Measurements from ENCODE around the gene FEM1B. TPM values are rescaled to one million over a fixed set of nuclear protein-coding genes. Genes with fewer than 3 reads are reported as not detected.
A peak's percentile ranks its signal among the peaks of the same experiment; 100 is the strongest.

Gene FEM1B
- total RNA-seq (100 to 1,000 TPM in 2 of 4 donors, 10 to 100 TPM in 2; 69.3 to 188 (median 111) TPM), polyA plus RNA-seq (10 to 100 TPM; 23.5 to 68.0 (median 48.1) TPM)
- long read RNA-seq, donor 1, full-length matches to known transcripts, result 103 of 130 reads
- long read RNA-seq, donor 1, partial matches to known transcripts, result 3 of 130 reads
- long read RNA-seq, donor 1, other reads (novel, unspliced or antisense), result 24 of 130 reads
- long read RNA-seq, donor 2, full-length matches to known transcripts, result 60 of 71 reads
- long read RNA-seq, donor 2, partial matches to known transcripts, result 0 of 71 reads
- long read RNA-seq, donor 2, other reads (novel, unspliced or antisense), result 11 of 71 reads

DNA sequence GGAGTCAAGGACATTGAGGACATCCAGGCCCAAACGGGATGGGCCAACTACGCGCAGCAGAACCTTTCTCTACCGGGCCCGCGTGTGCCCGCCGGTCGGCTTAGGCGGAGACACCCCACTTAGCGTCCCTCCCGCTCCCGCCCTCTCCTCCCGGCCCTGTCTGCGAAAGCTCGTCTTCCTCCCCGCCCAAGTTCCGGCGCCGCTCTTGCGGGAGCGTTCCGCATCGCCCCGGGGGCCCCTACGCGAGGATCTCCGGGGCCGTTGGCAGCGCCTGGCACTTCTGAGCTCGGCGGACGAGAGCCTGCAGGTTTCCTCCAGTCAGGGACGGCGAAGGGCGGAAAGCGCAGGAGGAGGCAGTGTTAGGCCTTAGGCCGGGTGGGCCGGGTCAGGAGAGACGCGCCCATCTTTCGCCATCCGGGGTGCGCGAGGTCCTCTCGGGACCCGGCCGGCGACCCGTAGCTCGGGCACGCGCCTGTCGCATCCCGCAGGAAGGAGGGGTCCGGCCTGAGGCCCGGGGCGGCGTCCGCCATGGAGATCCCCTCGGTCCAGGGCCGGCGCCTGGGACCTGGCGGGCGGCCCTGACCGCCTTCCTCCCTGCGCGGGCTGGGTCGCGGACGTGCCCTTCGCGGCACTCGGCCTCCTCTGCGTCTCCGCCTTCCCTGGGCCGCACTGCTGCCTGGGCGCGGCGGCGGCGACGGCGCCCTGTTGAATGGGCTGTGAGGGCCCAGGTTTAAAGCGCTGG, at the start of gene FEM1B:
Gene FEM1B, plus strand, starts transcription at position 143 of the 742 bp plus-strand sequence. CDS start 673 bp downstream, outside the sequence.
- 0 to 1% (median 0%) methylated on average over 52 to 85 of the region's 85 CpGs for WGBS, 3 donors
- ATAC-seq (peak; percentile 77 to 91 (median 88)), DNase-seq (peak; percentile 93 to 96)
- Histone ChIP-seq H3K27me3 (ENCODE audit: insufficient read depth in 3 of 3, low read length in 2 of 3) (no peaks in the 10 kb centered on the region), H3K4me1 (peaks cover 61% of the 10 kb centered on the region), H3K27ac (peak within 1 kb of the TSS; percentile 97), H3K9me3 (no peaks in the 10 kb centered on the region), H3K4me3 (peak within 1 kb of the TSS; percentile 85), H3K36me3 (ENCODE audit: insufficient read depth in 1 of 2, low read depth in 1 of 2) (peaks cover 5 to 9% of the 10 kb centered on the region in 2 donors)
- TF ChIP-seq, protein P1, sequence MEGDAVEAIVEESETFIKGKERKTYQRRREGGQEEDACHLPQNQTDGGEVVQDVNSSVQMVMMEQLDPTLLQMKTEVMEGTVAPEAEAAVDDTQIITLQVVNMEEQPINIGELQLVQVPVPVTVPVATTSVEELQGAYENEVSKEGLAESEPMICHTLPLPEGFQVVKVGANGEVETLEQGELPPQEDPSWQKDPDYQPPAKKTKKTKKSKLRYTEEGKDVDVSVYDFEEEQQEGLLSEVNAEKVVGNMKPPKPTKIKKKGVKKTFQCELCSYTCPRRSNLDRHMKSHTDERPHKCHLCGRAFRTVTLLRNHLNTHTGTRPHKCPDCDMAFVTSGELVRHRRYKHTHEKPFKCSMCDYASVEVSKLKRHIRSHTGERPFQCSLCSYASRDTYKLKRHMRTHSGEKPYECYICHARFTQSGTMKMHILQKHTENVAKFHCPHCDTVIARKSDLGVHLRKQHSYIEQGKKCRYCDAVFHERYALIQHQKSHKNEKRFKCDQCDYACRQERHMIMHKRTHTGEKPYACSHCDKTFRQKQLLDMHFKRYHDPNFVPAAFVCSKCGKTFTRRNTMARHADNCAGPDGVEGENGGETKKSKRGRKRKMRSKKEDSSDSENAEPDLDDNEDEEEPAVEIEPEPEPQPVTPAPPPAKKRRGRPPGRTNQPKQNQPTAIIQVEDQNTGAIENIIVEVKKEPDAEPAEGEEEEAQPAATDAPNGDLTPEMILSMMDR (IDR thresholded peaks at IDR 0.05), result peak; percentile 27
- intact Hi-C loops (cut with DNase I), result loop anchor here in 1 of 2 donors (2.0 to 10.0 kb wide), 2 partner anchors 543 to 1203 kb away; partner anchors contain the start of gene ANP32A

DNA sequence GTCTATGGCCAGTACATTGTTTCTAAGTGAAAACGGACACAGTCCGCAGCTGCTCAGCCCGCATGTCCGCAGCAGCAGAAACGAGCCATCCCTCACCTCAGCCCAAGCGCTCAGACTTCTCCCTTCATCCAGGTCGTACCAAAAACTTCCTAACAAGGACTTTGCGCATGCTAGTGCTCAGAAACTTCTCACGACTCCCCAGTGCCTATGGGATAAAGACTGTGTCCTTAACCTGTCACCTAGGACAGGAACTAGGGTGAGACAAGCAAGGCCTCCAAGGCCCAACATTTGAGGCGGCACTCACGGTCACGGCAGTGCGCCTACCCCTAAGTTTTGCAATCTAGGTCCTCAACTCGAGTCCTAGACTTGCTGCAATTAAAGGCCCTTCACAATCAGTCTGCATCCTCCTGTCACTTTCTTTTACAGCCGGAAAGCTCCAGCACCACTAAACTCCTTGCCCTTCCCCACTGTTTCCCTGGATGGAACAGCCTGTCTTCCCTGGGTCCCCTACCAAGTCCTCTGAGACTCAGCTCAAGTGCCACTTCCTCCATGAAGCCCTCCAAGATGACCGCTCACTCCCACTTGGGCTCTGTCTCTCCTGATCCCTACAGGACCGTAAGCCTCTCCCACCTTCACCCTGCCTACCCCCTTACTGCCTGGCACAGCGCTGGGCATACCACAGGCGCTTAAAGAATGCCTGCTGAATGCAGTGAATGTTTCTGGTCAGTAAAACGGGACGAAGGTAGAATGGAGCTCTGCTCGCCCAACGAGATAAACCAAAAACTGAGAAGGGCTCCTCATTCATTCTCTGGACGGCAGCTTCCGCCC, 49.2 kb upstream of the FEM1B start:
- Histone ChIP-seq H3K27me3 (ENCODE audit: insufficient read depth in 3 of 3, low read length in 2 of 3) (no peaks in the 10 kb centered on the region), H3K4me1 (peaks cover 19% of the 10 kb centered on the region), H3K36me3 (ENCODE audit: insufficient read depth in 1 of 2, low read depth in 1 of 2) (no peaks in the 10 kb centered on the region), H3K9me3 (no peaks in the 10 kb centered on the region), H3K27ac (peak overlapping the region; percentile 86), H3K4me3 (peak overlapping the region; percentile 96)
- WGBS, 3 donors, result 47 to 53% (median 50%) methylated on average over 25 of the region's 25 CpGs
- TF ChIP-seq, protein P1 (IDR thresholded peaks at IDR 0.05), result no peak
- ATAC-seq (no peak), DNase-seq (peak in 1 of 2 donors; percentile 30)
- intact Hi-C loops (cut with DNase I), result no loop called here

DNA sequence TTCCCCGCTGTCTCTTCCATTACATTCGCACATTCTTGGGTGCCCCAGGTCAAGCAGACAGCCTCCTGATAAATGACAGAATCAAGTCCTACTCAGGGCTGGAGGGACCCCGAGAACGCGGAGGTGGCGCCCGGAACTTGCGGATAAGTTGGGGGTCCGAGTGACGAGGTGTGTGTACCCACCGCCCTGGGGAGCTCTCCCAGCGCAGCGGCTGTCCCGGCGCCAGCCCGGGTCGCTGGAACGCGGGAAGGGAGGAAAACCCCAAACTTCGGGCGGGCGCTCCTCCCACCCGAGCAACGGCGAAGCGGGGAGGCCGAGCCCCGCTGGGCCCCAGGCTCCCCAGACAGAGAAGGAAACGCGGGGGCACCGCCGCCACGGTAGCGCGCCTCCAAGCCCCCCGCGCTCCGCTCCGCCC, 48.6 kb upstream of the FEM1B start:
- intact Hi-C loops (cut with DNase I), result no loop called here
- H3K4me3 ChIP-seq, result peak overlapping the region; percentile 96
- H3K36me3 ChIP-seq (ENCODE audit: insufficient read depth in 1 of 2, low read depth in 1 of 2), result no peaks in the 10 kb centered on the region
- 1 to 2% (median 1%) methylated on average over 17 to 39 of the region's 39 CpGs for WGBS, 3 donors
- no peaks in the 10 kb centered on the region for H3K27me3 ChIP-seq (ENCODE audit: insufficient read depth in 3 of 3, low read length in 2 of 3)
- DNase-seq (no peak), ATAC-seq (peak in 2 of 4 donors; percentile 0 to 3)
- no peaks in the 10 kb centered on the region for H3K9me3 ChIP-seq
- peak overlapping the region; percentile 86 for H3K27ac ChIP-seq
- peaks cover 19% of the 10 kb centered on the region for H3K4me1 ChIP-seq
- TF ChIP-seq, protein P1 (IDR thresholded peaks at IDR 0.05), result no peak

DNA sequence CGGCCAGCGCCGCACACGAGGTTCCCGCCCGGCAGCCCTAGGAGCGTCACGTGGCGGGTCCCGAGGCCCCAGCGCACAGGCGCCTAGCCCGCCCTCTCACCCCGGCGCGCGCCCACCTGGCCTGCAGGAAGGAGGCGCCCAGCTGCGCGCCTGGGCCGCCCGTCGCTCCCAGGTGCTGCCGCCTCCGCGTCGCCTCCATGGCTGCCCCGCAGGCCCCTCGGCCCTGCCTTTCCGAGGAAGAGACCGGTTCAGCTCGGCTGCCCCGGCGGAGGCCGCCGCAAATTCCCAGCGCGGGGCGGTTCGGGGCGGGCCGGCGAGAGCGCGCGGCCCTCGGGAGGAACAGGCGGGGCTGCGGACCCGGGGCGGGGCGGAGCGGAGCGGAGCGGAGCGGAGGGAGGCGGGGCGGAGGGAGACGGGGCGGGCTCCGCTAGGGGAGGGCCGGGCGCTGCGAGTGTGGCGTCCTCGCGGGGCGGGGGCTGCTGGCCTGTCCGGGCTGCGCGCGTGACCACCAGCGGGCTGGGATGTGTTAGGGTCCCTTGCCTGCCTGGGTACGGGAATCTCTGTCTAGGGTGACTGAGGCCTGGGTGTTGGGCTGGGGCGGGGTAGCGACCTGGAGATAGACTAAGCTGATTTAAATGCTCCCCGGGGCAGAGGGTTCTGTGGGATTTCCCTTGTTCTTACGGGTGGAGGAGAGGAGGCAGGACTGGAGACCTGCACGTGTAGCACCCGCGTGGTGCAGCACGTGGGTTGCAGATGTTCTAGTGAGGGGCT, 48.0 kb upstream of the FEM1B start, which contains the start of gene CLN6:
Gene CLN6, minus strand, starts transcription at position 343 of the 771 bp plus-strand sequence. Its CDS starts 144 bp downstream, at position 199.
- peaks cover 19% of the 10 kb centered on the region for H3K4me1 ChIP-seq
- intact Hi-C loops (cut with DNase I), result no loop called here
- TF ChIP-seq, protein P1 (IDR thresholded peaks at IDR 0.05), result no peak
- H3K4me3 ChIP-seq, result peak within 1 kb of the TSS; percentile 96
- no peaks in the 10 kb centered on the region for H3K36me3 ChIP-seq (ENCODE audit: insufficient read depth in 1 of 2, low read depth in 1 of 2)
- ATAC-seq (peak; percentile 95 to 97 (median 96)), DNase-seq (peak; percentile 84 to 90)
- no peaks in the 10 kb centered on the region for H3K9me3 ChIP-seq
- WGBS, 3 donors, result 1% methylated on average over 26 to 80 of the region's 82 CpGs
- H3K27me3 ChIP-seq (ENCODE audit: insufficient read depth in 3 of 3, low read length in 2 of 3), result no peaks in the 10 kb centered on the region
- H3K27ac ChIP-seq, result peak within 1 kb of the TSS; percentile 86
